GM19455 (cell line): ENCODE data around the gene ATCAY.
"Not testable (repeated sequence)": the region's sequence is repeated elsewhere in the genome, so short reads cannot be mapped to it uniquely, and the experiment has no call there.

Experiments
- ATAC-seq: cut with Tn5 transposase; IDR thresholded peaks from one replicate; pipeline ENCODE4 v1.9.1; 2021; ENCODE audit not compliant: unreplicated experiment

Gene ATCAY

DNA sequence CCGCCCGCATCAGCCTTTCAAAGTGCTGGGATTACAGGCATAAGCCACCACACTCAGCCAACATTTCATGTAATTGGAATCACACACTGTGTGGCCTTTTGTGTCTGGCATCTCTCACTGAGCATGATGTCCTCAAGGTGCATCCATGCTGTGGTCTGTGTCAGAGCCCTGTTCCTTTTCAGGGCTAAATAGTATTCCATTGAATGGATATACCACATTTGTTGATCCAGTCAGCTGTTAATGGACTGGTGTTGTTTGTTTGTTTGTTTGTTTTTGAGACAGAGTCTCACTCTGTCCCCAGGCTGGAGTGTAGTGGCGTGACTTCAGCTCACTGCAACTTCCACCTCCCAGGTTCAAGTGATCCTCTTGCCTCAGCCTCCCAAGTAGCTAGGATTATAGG, 17.9 kb downstream of the ATCAY start:
- ATAC-seq = no peak

DNA sequence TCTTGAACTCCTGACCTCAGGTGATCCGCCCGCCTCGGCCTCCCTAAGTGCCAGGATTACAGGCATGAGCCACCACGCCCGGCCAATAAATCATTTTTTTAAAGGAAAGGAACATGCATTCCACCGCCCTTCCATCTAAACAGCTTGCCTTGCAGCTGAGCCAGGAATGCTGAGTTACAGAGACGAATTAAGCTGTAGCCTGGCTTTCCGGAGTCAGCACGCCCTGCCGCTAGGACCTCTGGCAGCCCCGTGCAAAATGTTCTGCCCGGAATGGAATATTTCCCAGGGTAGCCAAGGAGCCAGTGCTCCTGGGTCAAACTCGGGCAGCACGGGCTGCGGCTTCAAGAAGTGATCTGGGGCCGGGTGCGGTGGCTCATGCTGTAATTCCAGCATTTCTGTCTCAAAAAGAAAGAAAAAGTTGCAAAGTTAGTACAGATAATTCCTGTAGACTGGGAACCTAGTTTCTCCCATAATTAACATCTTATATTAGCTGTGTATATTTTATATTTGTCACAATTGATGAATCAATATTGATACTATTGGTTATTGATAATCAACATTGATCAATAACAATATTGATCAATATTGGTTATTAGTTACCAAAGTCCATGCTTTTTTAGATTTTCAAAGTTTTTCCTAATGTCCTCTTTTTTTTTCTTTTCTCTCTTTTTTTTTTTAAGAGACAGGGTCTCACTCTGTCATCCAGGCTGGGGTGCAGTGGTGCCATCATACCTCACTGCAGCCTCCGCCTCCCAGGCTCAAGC, 19.2 kb downstream of the ATCAY start:
- ATAC-seq = no peak

DNA sequence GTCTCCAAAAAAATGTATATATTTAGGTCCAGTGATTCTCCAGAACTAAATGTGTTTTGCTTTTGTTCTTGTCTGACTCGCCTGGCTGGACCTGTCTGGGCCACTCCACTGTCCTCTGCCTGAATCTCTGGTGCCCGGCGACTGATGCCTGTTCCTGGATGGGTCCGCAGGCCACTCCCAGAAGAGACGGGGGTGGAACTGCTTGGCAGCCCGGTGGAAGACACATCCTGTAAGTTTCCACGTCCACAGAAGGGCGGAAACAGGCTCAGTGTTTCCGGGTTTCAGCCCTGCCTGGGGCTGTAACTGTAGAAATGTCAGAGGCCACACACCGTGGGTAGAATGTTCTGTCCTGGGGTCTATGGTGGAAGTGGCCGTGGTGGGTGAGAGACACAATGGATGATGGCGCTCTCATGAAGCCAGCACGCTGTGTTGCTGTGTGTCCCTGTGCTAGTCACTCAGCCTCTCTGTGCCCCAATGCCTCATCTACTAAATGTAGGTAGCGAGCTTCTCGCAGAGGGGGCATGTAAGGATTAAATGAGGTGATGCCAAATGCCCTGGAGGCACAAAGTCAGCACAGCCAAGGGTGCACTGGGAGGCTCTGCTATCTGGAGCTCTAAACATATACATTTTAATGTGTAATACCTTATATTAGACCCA, 22.0 kb downstream of the ATCAY start:
- ATAC-seq = no peak

DNA sequence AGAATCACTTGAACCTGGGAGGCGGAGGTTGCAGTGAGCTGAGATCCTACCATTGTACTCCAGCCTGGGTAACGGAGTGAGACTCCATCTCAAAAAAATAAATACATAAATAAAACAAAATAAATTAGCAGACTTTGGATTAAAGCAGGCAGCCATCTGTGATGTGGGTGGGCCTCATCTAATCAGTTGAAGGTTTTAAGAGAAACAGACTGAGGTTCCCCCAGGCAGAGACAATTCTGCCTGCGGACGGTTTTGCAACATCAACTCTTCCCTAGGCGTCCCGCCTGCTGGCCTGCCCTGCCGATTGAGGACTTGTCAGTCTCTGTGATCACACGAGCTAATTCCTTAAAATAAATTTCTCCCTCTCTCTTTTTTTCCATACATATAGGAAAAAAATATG, 23.7 kb downstream of the ATCAY start:
- no peak for ATAC-seq

DNA sequence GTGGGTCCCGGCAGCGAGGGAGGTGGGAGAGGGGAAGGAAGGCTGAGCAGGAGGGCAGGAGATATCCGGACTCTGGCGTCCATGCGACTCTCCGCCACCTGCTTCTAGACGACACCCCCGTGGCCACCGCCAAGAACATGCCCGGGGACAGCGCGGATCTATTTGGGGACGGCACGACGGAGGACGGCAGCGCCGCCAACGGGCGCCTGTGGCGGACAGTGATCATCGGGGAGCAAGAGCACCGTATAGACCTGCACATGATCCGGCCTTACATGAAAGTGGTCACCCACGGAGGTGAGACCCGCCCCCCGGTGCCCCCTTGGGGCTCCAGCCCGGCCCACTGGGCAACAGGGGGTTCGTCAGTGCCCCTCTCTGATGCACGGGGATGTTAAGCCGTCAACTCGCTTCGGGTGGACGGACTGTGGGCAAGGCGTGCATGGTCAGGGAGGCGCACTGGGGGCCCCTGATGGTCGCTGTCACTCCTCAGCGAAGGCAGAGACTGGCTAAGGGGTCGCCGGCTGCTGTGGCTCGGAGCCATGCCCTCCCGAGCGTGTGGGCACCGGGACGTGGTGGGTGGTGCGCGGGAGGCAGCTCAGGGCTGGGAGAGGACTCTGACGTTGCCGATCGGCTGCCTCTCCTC, 27.3 kb downstream of the ATCAY start:
- ATAC-seq = no peak

DNA sequence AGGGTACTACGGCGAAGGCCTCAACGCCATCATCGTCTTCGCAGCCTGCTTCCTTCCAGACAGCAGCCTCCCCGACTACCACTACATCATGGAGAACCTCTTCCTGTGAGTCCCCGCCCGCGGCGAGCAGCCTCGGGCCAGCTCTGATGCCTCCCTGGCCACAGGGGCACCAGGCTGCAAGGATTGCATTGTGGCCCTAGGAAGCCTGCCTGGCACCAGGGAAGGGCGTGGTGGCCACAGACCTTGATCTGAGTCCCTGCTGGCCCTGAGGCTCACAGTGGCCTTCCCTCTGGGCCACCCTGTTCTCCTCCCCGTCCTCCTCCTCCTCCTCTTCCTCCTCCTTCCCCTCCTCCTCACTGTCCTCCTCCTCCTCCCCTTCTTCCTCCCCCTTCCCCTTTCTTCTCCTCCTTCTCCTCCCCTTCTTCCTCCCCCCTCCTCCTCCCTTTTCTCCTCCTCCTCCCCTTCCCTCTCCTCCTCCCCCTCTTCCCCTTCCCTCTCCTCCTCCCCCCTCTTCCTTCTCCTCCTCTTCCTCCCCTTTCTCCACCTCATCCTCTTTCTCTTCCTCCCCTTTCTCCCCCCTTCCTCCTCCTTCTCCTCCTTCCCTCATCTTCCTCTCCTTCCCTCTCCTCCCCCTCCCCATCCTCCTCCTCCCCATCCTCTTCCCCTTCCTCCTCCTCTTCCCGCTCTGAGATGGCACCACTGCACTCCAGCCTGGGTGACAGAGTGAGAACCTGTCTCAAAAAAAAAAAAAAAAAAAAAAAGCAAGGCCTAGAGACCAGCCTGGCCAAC, 28.0 kb downstream of the ATCAY start:
- no peak for ATAC-seq

DNA sequence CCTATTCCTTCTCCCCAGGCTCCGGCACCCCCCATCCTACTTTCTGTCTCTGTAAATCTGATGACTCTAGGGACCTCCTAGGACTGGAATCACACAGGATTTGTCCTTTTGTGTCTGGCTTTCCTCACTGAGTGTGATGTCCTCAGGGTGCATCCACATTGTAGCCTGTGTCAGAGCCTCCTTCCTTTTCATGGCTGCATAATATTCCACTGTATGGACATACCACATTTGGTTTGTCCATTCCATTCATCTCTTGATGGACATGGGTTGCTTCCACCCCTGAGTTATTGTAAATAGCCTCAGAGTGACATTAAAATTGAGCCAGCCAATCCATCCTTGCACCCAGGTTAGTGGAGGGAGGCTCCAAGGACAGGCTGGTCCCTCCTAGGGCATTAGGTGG, 29.6 kb downstream of the ATCAY start:
- no peak for ATAC-seq

DNA sequence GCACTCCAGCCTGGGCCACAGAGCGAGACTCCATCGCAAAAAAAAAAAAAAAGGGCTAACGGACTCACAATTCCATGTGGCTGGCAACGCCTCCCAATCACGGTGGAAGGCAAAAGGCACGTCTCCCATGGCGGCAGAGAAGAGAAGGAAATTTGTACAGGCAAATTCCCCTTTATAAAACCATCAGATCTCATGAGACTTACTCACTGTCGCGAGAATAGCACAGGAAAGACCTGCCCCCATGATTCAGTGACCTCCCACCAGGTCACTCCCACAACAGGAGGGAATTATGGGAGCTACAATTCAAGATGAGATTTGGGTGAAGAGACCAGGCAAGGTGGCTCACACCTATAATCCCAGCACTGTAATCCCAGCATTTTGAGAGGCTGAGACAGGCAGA, 33.7 kb downstream of the ATCAY start:
- no peak for ATAC-seq

DNA sequence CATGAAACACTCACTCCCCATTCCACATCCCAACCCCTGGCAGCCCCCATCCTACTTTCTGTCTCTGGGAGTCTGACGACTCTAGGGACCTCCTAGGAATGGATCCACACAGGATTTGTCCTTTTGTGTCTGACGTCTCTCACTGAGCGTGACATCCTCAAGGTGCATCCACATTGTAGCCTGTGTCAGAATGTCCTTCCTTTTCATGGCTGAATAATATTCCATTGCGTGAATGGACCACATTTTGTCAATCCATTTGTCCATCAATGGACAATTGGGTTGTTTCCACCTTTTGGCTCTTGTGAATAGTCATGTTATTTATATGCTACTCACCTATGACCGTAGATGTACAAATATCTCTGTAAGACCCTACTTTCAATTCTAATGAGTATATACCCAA, 35.5 kb downstream of the ATCAY start:
- ATAC-seq = no peak

DNA sequence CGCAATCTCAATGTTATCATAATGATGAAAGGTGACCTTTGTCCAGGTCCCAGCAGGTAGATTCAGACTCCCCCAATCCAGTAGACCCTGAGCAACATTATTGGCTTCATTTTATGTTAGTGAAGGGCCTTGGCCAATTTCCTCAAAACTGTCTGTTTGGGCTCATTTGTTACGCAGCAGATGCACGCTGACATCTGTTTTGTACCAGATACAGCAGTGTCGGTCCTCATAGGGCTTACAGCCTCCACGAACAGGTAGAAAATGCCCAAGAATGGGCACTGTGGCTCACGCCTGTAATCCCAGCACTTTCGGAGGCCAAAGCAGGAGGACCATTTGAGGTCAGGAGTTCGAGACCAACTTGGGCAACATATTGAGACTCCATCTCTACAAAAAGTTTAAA, 39.3 kb downstream of the ATCAY start:
- no peak for ATAC-seq

DNA sequence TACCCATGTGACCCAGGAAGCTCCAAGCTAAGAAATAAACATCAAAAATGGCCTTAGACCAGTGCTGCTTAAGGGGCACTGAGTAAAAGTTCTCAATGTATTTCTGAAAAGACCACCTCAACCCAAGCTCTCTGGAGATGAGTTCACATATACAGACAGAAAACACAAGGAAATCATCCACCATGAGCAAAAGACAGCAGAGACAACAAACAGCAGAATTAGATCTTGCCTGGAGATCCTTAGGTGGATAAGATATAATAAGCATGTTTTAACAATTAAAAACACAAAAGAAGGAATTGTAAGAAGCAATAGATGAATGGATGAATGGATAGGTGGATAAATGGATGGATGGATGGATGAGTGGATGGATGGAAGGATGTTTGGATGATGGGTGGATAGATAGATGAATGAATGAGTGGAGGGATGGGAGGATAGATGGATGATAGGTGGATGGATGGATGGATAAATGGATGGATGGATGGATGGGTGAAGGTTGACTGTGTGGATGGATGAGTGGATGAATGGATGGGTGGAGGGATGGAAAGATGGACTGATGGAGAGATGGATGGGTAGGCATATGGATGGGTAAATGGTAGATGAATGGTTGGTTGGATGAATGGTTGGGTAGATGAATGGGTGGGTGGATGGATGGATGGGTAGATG, 42.7 kb downstream of the ATCAY start:
- no peak for ATAC-seq

DNA sequence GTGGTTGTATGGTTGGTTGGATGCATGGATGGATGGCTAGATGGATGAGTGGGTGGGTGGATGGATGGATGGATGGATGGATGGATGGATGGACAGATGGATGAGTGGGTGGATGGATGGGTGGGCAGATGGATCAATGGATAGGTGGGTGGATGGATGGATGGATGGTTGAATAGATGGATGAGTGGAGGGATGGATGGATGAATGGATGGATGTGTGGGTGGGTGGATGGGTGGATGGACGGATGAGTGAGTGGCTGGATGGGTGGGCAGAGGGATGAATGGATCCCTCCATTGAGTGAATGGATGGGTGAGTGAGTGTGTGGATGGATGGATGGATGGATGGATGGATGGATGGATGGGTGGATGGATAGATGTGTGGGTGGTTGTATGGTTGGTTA, 43.4 kb downstream of the ATCAY start:
- ATAC-seq = no peak

DNA sequence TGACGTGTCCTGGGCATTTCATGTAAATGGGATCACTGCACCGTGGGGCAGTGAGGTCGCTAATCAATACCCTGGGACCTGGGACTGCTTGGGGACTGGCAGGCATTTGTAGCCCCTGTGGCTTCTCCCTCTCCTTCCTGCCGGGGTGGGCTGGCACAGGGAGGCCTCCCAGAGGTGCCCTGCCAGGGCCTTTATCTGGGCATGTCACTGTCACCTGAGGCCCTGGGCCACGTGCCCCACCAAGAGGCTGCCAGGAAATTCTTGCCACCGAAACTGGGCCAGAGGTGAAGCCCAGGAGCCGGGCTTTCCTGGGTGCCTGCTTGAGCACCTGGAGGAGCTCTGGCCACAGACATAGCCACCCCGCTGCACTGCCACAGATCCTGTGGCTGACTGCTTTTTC, 50.6 kb downstream of the ATCAY start:
- ATAC-seq = no peak

DNA sequence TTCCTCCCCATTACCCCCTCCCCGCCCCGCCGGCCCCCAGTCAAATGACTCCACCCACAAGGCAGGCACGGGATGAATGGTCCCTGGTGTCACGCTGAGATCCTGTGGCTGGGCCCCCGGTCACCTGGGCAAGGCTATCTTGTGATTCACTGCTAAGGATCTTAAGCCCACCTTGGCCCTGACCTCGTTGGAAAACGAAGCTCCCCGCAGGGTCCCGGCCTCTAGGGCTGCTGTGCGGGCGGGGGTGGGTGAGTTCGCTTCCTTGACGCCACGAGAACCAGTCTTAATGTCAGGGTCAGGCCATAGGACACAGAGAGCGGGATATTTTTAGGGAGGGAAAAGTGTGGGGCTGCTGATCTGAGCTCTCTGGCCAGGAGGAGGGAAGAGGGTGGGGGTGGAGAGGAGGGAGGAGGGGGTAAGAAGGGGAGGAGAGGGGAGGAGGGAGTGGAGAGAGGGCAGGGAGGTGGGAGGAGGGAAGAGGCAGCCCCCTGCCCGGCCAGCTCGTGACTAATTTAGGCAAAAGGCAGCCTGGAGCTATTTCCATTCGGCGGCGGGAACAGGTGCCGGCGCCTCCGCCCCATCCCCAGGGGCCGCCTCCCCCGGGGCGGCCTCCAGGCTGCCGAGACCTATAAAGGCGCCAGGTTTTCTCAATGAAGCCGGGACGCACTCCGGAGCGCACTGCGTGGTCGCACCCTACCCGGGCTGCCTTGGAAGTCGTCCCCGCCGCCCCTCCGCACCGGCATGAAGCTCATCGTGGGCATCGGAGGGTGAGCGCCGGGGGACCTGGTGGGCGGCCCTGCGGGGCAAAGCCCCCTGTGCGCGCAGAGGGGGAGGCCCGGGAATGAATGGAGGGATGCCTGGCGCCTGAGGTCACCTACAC, 52.7 kb downstream of the ATCAY start, which contains the start of gene NMRK2:
TSS of gene NMRK2 (plus strand) at position 139 of the 880 bp plus-strand sequence. CDS start at position 742, 603 bp downstream.
- no peak for ATAC-seq

DNA sequence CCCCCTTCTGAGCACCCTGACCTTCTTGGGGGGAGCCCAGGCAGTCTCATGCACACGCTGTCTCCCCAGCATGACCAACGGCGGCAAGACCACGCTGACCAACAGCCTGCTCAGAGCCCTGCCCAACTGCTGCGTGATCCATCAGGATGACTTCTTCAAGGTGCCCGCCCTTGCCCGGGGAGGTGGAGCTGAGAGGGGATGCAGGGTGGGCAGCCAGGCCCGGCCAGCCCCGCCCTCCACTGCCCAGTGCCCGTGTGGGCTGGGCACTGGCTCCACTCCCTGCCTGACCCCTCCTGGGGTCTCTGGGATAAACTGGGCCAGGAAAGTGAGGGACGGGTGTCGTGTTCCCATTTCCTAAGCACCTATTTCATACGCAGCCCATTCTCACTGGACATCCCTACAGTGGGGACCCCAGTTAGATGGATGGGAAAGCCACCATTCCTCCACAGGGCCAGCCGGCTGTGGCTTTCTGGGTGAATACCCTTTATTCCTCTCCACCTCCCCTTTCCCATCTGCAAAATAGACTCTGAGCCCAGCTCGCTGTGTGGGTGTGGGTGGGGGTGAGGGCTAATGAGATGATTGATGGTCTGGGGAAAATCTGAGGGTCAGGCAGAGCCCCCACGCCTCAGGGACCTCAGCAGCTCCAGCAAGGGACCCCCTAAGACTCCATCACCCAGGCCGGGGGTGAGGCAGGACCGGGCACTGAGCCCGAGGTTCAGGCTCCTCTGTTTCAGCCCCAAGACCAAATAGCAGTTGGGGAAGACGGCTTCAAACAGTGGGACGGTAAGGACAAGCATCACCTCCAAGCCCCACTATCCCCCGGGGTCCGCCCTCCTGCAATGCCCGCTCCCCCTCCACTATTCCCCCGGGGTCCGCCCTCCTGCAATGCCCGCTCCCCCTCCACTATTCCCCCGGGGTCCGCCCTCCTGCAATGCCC, 56.3 kb downstream of the ATCAY start:
- ATAC-seq = no peak

DNA sequence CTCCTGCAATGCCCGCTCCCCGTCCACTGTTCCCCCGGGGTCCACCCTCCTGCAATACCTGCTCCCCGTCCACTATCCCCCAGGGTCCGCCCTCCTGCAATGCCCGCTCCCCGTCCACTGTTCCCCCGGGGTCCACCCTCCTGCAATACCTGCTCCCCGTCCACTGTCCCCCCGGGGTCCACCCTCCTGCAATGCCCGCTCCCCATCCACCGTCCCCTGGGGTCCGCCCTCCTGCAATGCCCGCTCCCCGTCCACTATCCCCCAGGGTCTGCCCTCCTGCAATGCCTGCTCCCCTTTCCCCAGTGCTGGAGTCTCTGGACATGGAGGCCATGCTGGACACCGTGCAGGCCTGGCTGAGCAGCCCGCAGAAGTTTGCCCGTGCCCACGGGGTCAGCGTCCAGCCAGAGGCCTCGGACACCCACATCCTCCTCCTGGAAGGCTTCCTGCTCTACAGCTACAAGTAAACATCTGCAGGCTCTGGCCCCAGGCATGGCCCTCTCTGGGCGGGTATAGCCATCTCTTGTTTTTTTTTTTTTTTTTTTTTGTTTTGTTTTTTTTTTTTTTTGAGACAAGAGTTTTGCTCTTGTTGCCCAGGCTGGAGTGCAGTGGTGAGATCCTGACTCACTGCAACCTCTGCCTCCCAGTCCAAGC, 57.9 kb downstream of the ATCAY start:
- ATAC-seq = not testable (repeated sequence)

DNA sequence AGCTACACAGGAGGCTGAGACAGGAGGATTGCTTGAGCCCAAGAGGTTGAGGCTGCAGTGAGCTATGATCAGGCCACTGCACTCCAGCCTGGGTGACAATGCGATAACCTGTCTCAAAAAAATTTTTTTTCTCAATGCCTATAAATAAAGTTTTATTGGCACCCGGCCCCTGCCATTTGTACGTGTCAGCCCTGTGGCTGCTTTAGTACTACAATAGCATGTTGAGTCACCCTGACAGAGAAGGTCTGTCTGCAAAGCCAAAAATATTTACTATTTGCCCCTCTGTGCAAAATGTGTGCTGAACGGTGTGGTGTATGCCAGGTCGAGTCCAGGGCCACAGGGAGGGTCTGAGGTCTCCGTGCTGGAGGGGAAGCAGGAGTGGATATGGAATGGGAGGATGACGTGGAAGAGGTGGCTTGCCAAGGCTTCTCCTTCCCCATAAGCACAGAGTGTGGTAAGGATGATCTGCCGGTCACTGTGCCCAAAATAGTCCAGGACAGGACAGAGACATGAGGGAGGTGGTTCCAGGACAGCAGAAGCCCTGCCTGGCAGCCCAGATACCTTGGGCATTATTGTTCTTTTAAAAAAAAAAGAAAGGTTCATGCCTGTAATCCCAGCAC, 62.4 kb downstream of the ATCAY start:
- no peak for ATAC-seq
